ENCODE results near the gene EZH1. TPM values are rescaled to one million over a fixed set of nuclear protein-coding genes. Genes with fewer than 3 reads are reported as not detected.

EZH1 gene
- total and polyA plus RNA-seq, 5 experiments from 2014 or later: 30.6 to 197 (median 44.6) TPM

- H3K36me3 Mint-ChIP-seq: peaks cover 8 to 74% (median 38%) of the 10 kb centered on the region in 3 donors
These were observed 42.4 kb downstream of the EZH1 start for GRCh38 chr17:42702446-42702845.

DNA sequence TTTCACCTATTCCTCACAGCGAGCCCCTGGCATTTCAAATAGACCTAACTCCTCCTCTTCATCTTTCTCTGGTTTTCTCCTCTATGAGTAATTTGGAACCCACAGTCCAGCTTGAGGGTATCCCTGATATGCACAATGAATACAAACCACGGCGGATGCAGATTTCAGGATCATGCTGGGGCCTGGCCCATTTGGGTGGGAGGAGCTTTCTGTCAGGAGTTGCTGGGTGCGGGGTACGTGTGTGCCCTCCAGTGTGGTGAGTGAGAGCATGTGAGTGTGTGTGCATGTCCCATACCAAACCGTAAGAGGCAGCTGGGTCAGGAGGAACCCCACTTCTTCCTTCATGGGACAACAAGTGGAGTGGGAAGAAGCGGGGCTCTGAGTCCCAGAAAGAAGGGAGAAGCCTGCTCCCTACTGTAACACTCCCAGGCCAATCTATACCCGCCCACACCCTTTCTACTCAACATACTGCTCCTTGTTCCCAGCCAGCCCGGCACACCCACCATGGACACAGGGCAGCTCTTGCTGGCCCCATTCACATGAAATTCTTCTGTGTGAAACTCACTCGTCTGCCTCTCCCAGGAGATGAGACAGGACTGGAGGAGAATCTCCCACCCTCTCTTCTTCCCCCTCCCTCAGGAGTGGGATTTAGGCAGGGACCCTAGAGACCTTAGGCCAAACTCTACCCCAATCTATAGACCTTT, 44.1 kb downstream of the EZH1 start:
- H3K9me3 Mint-ChIP-seq: no peaks in the 10 kb centered on the region
- ATAC-seq (no peak), DNase-seq (no peak)
- H3K27ac Mint-ChIP-seq: peak overlapping the region in 1 of 10 donors; percentile 57
- POLR2A ChIA-PET: interaction anchor here (0.5 kb wide), 2 partner anchors 140 to 926 kb away, joined by 4 to 7 read pairs; no protein-coding TSS in a partner anchor
- H3K36me3 Mint-ChIP-seq: peaks cover 8 to 62% (median 33%) of the 10 kb centered on the region in 3 donors
- H3K27me3 Mint-ChIP-seq: no peaks in the 10 kb centered on the region
- H3K4me1 Mint-ChIP-seq: peaks cover 0 to 9% (median 4%) of the 10 kb centered on the region in 4 donors
- H3K4me3 Mint-ChIP-seq: no peak overlapping the region

More at GRCh38 chr17:42702446-42702845, 42.4 kb downstream of the EZH1 start:
- peaks cover 6 to 24% (median 17%) of the 10 kb centered on the region in 4 donors for H3K4me1 Mint-ChIP-seq
- DNase-seq (no peak), ATAC-seq (no peak)
- H3K9me3 Mint-ChIP-seq: no peaks in the 10 kb centered on the region
- H3K27me3 Mint-ChIP-seq: no peaks in the 10 kb centered on the region
- POLR2A ChIA-PET: no interaction called here
- no peak overlapping the region for H3K4me3 Mint-ChIP-seq
- H3K27ac Mint-ChIP-seq: peak overlapping the region in 2 of 10 donors; percentile 18 to 34

DNA sequence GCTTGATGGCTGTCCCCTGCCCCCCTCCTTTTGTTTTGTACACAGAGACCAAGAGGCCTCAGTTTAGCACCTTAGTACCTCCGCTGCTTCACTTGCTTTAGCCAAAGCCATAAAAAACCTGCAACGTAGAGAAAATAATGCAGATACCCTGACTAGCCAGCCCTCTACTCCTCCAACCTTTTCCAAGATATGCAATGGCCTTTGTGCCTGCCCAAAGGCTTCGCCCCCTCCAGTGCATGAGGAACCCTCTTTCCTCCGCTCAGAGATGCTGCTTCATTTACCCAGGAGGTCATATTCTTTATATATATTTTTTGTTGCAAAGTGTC, 45.5 kb downstream of the EZH1 start:
- DNase-seq: no peak
- no peaks in the 10 kb centered on the region for H3K27me3 Mint-ChIP-seq
- H3K4me3 Mint-ChIP-seq: no peak overlapping the region
- POLR2A ChIA-PET: no interaction called here
- ATAC-seq: no peak
- H3K36me3 Mint-ChIP-seq: peaks cover under 1 to 53% (median 22%) of the 10 kb centered on the region in 3 donors
- H3K4me1 Mint-ChIP-seq: peaks cover 0 to 3% (median under 1%) of the 10 kb centered on the region in 4 donors
- H3K27ac Mint-ChIP-seq: peak overlapping the region in 1 of 10 donors; percentile 6
- no peaks in the 10 kb centered on the region for H3K9me3 Mint-ChIP-seq

GRCh38 chr17:42698736-42699414, 46.0 kb downstream of the EZH1 start:
- DNase-seq (no peak), ATAC-seq (no peak)
- H3K27ac Mint-ChIP-seq: peak overlapping the region in 1 of 10 donors; percentile 34
- peaks cover 0 to 47% (median 17%) of the 10 kb centered on the region in 3 donors for H3K36me3 Mint-ChIP-seq
- H3K9me3 Mint-ChIP-seq: no peaks in the 10 kb centered on the region
- peaks cover 0 to 3% (median under 1%) of the 10 kb centered on the region in 4 donors for H3K4me1 Mint-ChIP-seq
- H3K27me3 Mint-ChIP-seq: no peaks in the 10 kb centered on the region
- POLR2A ChIA-PET: no interaction called here
- H3K4me3 Mint-ChIP-seq: no peak overlapping the region

DNA sequence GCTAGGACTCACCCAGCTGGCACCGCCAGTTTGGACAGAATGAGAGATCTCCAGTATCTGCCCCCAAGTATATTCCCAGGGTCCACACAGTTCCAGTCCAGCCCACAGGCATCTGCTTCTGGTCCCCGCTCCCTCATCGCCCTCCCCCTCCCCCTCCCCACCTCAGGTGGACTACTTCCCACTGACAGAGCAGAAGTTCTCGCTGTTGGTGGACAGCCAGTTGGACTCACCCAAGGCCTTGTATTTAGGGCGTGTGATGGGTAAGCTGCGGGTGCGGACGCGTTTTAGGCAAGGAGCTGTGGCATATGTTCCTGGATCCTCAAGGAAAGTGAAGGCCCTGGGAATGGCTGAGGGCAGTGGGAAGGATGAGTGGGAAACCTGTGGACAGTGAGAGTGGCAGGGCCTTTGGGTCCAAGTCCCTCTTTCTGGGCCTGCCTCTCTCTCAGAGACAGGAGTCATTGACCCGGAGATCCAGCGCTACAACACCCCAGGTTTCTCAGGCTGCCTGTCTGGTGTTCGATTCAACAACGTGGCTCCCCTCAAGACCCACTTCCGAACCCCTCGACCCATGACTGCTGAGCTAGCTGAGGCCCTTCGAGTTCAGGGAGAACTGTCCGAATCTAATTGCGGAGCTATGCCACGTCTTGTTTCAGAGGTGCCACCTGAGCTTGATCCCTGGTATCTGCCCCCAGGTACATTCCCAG, 47.6 kb downstream of the EZH1 start:
- Mint-ChIP-seq H3K27me3 (no peaks in the 10 kb centered on the region), H3K36me3 (peaks cover 0 to 31% (median 5%) of the 10 kb centered on the region in 3 donors), H3K4me1 (peaks cover 0 to 2% (median 0%) of the 10 kb centered on the region in 4 donors), H3K9me3 (no peaks in the 10 kb centered on the region), H3K4me3 (no peak overlapping the region), H3K27ac (no peak overlapping the region)
- ATAC-seq (no peak), DNase-seq (no peak)
- POLR2A ChIA-PET: interaction anchor here (0.6 kb wide), 1 partner anchor 92 kb away, joined by 5 read pairs; no protein-coding TSS in a partner anchor

DNA sequence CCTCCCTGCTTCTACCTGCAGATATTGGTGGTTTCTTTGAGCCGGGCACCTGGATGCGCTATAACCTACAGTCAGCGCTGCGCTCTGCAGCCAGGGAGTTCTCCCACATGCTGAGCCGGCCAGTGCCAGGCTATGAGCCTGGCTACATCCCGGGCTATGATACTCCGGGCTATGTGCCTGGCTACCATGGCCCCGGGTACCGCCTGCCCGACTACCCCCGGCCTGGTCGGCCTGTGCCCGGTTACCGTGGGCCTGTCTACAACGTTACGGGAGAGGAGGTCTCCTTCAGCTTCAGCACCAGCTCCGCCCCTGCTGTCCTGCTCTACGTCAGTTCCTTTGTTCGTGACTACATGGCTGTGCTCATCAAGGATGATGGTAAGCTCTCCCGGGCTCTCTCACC, 49.3 kb downstream of the EZH1 start:
- Mint-ChIP-seq H3K4me1 (peaks cover 0 to 2% (median under 1%) of the 10 kb centered on the region in 4 donors), H3K27me3 (no peaks in the 10 kb centered on the region), H3K36me3 (peaks cover 0 to 20% (median 0%) of the 10 kb centered on the region in 3 donors), H3K27ac (no peak overlapping the region), H3K4me3 (no peak overlapping the region), H3K9me3 (no peaks in the 10 kb centered on the region)
- DNase-seq: no peak
- no peak for ATAC-seq
- POLR2A ChIA-PET: interaction anchor here (2.3 kb wide), 1 partner anchor 11 kb away, joined by 6 read pairs; no protein-coding TSS in a partner anchor

DNA sequence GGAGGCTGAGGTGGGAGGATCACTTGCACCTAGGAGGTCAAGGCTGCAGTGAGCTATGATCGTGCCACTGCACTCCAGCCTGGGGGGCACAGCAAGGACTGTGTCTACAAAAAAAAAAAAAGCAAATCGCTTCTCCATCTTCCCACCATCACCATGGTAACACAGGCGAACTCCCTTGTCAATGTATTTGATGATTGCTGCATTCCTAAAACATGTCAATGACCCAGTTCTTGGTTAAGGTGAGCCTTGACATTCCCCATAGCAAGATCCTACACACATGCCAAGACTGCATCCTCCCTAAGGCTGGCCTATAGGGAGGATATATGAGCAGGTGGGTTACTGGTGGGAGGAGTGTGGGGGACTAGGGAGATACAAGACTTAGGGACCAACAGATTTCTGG, 50.3 kb downstream of the EZH1 start:
- DNase-seq (no peak), ATAC-seq (no peak)
- no peaks in the 10 kb centered on the region for H3K27me3 Mint-ChIP-seq
- H3K4me3 Mint-ChIP-seq: no peak overlapping the region
- no peak overlapping the region for H3K27ac Mint-ChIP-seq
- POLR2A ChIA-PET: interaction anchor here (0.7 to 2.3 kb wide), 2 partner anchors 10 to 86 kb away, joined by 3 to 6 read pairs; no protein-coding TSS in a partner anchor
- peaks cover 0 to 14% (median 0%) of the 10 kb centered on the region in 3 donors for H3K36me3 Mint-ChIP-seq
- peaks cover 0 to 2% (median under 1%) of the 10 kb centered on the region in 4 donors for H3K4me1 Mint-ChIP-seq
- no peaks in the 10 kb centered on the region for H3K9me3 Mint-ChIP-seq

DNA sequence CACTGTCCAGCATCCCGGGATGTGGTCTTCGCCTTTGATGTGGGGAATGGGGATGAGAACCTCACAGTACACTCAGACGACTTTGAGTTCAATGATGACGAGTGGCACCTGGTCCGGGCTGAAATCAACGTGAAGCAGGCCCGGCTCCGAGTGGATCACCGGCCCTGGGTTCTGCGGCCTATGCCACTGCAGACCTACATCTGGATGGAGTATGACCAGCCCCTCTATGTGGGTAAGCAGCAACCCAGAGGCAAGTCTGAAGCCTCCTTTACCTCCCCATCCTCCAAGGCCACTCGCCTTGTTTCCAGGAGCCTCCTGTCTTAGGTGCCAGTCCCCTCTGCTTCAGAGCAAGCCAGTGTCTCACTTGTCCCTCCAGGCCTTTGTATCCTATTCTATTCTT, 52.4 kb downstream of the EZH1 start:
- no peaks in the 10 kb centered on the region for H3K9me3 Mint-ChIP-seq
- DNase-seq (no peak), ATAC-seq (no peak)
- peaks cover 0 to 2% (median under 1%) of the 10 kb centered on the region in 4 donors for H3K4me1 Mint-ChIP-seq
- H3K4me3 Mint-ChIP-seq: no peak overlapping the region
- peak overlapping the region in 2 of 10 donors; percentile 15 to 49 for H3K27ac Mint-ChIP-seq
- H3K36me3 Mint-ChIP-seq: peaks cover 0 to 6% (median 0%) of the 10 kb centered on the region in 3 donors
- POLR2A ChIA-PET: interaction anchor here (1.7 kb wide), 1 partner anchor 14 kb away, joined by 3 read pairs; no protein-coding TSS in a partner anchor
- H3K27me3 Mint-ChIP-seq: no peaks in the 10 kb centered on the region

GRCh38 chr17:42691021-42691545, 53.8 kb downstream of the EZH1 start:
- no peaks in the 10 kb centered on the region for H3K27me3 Mint-ChIP-seq
- H3K9me3 Mint-ChIP-seq: no peaks in the 10 kb centered on the region
- ATAC-seq (no peak), DNase-seq (no peak)
- POLR2A ChIA-PET: no interaction called here
- peaks cover 0 to 2% (median under 1%) of the 10 kb centered on the region in 4 donors for H3K4me1 Mint-ChIP-seq
- H3K4me3 Mint-ChIP-seq: no peak overlapping the region
- H3K36me3 Mint-ChIP-seq: peaks cover 0 to 6% (median 0%) of the 10 kb centered on the region in 3 donors
- H3K27ac Mint-ChIP-seq: peak overlapping the region in 2 of 10 donors; percentile 43 to 90

DNA sequence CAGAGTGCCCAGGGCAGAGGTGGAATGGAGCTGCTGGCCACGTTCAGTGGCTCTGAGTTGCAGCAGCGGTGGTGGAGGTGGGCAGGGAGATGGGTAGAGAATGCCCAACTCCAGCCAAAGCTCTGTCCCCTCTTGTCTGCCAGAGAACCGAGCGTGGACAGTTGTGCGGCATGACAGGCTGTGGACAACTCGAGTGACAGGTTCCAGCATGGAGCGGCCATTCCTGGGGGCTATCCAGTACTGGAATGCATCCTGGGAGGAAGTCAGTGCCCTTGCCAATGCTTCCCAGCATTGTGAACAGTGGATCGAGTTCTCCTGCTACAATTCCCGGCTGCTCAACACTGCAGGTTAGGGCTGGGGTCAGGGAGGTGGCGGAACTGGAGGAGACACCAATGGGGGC, 54.2 kb downstream of the EZH1 start:
- DNase-seq: no peak
- H3K36me3 Mint-ChIP-seq: peaks cover 0 to 2% (median 0%) of the 10 kb centered on the region in 3 donors
- H3K9me3 Mint-ChIP-seq: no peaks in the 10 kb centered on the region
- H3K27ac Mint-ChIP-seq: peak overlapping the region in 2 of 10 donors; percentile 43 to 55
- ATAC-seq: no peak
- POLR2A ChIA-PET: no interaction called here
- H3K4me3 Mint-ChIP-seq: no peak overlapping the region
- H3K4me1 Mint-ChIP-seq: peaks cover 0 to 2% (median 0%) of the 10 kb centered on the region in 4 donors
- no peaks in the 10 kb centered on the region for H3K27me3 Mint-ChIP-seq

DNA sequence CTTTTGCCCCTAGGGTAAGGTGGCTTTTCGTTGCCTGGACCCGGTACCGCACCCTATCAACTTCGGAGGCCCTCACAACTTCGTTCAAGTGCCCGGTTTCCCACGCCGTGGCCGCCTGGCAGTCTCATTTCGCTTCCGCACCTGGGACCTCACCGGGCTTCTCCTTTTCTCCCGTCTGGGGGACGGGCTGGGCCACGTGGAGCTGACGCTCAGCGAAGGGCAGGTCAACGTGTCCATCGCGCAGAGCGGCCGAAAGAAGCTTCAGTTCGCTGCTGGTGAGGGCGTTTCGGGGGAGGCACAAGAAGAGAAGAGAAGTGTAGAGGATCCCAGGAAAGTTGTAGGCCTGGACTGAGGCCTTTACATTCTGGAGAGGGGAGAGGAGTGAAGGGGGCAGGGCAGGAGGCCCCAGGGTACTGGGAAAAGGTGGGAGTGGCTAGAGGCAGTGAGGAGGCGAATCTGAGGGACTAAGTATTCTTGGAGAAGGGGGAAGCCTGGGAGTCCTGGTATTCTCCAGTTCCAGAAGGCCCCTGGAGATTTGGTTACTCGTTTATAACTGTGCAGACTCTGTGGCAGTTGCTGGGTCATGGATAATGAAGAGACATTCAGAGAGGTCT, 57.0 kb downstream of the EZH1 start:
- DNase-seq (no peak), ATAC-seq (no peak)
- Mint-ChIP-seq H3K27ac (no peak overlapping the region), H3K4me3 (no peak overlapping the region), H3K9me3 (no peaks in the 10 kb centered on the region), H3K4me1 (peaks cover 10 to 12% (median 12%) of the 10 kb centered on the region in 4 donors), H3K36me3 (no peaks in the 10 kb centered on the region), H3K27me3 (peaks cover 3 to 10% (median 6%) of the 10 kb centered on the region in 5 donors)
- POLR2A ChIA-PET: no interaction called here

GRCh38 chr17:42686520-42687128, 58.2 kb downstream of the EZH1 start:
- POLR2A ChIA-PET: no interaction called here
- Mint-ChIP-seq H3K9me3 (no peaks in the 10 kb centered on the region), H3K27me3 (peaks cover 7 to 21% (median 14%) of the 10 kb centered on the region in 5 donors), H3K4me3 (no peak overlapping the region), H3K4me1 (peaks cover 18 to 24% (median 22%) of the 10 kb centered on the region in 4 donors), H3K36me3 (no peaks in the 10 kb centered on the region), H3K27ac (no peak overlapping the region)
- no peak for DNase-seq
- no peak for ATAC-seq

Measured in naive thymus-derived CD8-positive, alpha-beta T cell (primary cell).